GM18867 (cell line): ENCODE results near the gene ALKBH5.
A peak's percentile ranks its signal among the peaks of the same experiment; 100 is the strongest.

Source experiments
- ATAC-seq: cut with Tn5 transposase; IDR thresholded peaks from one replicate; pipeline ENCODE4 v1.9.1; 2021; ENCODE audit warnings: mild to moderate bottlenecking, moderate library complexity; ENCODE audit not compliant: unreplicated experiment

The ALKBH5 gene

DNA sequence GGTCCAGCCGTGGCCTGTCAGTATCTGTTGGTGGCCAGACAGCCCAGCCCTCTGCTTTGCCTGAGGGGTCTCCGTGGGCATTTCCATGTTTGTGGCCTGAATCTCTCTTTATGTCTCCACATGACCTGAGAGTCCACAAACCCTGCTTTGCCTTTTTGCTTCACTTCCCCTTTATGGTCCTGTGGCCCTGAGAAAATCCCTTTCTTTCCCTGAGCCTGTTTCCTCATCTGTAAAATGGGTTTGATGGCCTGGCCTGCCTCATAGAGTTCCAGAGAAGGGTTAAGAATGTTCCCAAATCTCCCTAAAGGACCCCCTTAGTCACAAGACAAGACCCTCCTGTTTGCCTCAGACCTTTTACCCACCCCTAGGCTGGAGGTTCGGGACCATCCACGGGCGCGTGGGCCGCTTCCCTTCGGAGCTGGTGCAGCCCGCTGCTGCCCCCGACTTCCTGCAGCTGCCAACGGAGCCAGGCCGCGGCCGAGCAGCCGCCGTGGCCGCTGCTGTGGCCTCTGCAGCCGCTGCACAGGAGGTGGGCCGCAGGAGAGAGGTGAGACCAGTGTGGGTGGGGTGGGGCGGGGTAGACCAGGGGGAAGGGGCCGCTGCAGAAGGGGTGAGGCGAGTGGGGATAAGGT lies 26.2 kb upstream of the ALKBH5 start:
- no peak for ATAC-seq

DNA sequence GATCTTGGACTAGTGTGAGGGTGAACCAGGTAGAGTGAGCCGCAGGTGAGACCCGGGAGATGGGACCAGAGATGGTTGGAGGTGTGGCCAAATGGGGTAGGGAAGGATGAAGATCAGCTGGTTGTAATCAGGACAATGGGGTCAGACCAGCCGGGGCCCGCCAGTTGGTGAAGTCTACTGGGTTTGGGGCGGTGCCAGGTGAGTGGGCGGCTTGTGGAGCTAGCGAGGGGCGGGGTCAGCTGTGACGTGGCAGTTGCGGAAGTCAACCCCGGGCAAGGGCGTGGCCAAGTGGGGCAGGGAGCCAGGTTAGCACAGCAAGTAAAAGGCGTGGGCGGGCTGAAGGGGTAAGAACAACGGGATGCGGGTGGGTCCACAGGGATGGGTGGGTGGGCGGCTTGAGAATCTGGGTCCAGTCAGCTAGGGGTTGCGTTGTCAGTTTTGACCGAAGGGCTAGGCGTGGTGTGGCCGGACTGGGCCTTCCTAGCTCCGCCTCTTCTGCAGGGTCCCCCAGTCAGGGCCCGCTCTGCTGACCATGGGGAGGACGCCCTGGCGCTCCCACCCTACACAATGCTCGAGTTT lies 25.5 kb upstream of the ALKBH5 start:
- ATAC-seq = peak; percentile 49

DNA sequence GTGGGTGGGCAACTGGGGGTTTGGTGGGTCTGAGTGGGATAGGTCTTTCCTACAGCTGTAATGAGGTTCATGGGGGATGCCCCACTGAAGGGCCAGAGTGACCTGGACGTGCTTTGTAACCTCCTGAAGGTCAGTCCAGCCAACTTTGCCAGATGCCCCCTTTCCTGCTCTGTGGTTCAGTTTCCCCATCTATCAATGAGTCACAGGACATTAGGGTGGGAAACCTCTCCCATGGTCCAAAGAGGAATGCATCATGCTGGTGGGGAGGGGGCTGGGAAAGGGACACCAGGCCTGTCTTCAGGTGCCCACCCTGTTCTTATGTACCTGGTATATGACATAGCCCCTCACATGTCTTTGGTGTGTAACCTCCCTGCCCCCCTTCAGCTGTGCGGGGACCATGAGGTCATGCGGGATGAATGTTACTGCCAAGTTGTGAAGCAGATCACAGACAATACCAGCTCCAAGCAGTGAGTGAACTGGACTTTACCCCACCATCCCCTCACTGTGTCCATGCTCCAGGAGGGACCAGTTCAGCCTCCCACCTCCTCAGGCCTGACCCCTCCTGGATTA lies 24.0 kb upstream of the ALKBH5 start:
- no peak for ATAC-seq

DNA sequence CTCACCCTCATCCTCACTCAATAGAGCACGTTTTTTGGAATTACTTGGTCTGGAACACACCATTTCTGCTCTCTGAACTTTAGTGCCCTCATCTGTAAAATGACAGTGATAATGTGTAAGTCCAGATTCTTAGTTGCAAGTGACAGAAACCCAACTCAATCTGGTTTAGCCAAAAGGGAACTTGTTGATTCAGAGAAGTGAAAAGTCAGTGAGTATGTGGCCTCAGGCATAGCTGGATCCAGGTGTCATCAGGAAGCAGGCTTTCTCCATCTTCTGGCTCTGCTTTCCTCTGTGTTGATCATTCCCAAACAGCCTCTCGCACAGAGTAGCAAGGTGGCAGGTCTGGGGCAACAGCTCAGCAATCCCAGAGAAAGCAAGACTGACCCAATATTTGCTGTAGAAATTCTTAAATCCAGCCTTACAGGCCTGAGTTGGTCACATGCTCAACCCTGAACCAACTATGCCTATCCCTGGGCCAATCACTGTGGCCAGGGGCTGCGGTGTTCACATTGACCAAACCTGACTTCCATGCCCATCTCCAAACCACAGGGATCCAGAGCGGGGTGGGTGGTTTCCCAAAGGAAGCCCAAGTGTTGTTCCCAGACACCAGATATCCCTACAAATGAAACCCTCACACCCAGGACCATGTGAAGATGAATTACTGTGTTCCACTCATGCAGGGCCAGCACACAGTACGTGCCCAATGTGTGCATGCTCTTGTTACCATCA lies 23.3 kb upstream of the ALKBH5 start:
- ATAC-seq = no peak

DNA sequence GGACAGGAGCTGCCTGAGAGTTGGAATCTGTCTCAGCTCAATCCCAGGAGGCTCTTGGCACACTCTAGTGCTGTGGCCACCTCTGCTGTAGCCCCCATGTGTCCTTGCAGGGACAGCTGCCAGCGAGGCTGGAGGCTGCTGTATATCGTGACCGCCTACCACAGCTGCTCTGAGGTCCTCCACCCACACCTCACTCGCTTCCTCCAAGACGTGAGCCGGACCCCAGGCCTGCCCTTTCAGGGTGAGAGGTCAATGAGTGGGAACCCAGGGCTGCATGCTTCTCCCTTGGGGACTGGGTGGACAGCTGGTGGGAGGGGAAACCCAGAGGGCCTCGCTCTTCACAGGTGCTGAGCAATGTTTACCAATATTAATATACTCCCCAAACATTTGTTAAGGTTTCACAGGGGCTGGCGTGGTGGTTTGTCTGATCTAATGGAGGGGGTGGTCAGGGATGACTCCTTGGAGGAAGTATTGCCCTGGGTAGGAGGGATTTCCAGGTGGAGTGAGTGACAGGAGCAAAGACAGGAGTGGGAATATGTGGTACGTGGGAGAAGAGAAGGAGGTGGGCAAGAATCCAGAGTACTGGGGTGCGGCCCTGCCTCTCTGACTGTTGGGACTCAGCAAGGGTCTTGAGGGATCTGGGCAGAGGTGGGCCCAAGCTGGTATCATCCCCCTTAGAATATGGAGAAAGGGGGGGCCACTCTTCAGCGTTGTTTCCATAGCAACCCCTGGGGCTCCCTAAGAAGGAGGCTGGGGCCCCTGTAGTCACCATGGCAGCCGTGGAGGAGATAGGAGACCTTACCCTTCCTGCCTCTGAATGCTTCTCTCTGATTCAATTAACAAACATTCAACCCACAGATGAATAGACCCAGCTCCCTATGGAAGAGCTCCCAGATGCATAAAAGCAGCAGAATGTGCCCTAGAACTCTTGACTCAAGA lies 22.2 kb upstream of the ALKBH5 start:
- ATAC-seq = no peak

DNA sequence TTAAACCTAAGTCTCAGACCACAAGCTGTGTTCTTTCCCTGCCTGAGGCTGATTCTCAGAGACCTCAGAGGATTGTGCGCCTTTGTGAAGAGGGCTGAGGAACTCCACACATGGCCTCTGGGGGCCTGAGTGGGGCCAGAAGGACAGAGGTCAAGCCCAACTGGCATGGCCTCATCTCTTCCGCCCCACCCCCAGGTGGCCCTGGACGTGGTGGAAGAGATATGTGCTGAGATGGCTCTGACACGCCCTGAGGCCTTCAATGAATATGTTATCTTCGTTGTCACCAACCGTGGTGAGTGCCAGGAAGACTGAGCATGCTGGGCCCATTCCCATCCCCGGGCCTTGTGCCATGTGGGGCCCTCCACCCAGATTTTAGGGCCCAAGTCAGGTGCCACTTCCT lies 20.1 kb upstream of the ALKBH5 start:
- ATAC-seq = no peak

DNA sequence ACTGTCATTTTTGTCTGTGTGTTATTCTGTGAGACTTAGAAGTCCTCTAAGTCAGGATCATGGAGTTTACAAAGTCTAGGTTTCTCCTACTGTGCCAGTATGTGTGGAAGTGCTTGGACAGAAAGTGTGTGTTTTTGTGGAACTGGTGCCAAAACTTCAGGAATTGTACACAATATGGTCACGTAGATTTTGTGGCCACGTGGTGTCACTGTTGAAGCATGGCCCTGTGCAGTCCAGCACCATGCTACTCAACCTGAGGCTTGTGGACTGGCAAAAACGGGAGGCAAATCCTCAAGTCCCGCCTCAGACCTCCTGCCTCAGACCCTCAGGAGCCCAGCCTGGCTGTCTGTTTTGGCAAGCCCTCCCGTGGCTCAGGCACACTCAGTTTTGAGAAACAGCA lies 16.7 kb upstream of the ALKBH5 start:
- ATAC-seq = no peak

DNA sequence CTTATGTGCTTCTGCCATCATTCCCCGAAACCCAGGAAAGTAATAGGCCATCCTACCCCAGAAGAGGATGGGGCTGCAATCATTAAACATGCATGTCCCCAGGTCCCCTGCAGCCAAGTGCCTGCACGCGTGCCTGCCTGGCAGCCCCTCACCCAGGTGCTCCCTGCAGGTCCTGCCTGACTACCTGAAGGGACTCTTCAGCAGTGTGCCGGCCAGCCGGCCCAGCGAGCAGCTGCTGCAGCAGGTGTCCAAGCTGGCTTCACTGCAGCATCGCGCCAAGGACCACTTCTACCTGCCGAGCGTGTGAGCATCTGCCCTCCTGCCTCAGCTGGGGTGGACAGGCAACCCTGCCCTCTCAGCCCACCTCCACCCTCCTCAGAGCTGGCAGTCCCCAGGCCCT lies 16.2 kb upstream of the ALKBH5 start:
- no peak for ATAC-seq

DNA sequence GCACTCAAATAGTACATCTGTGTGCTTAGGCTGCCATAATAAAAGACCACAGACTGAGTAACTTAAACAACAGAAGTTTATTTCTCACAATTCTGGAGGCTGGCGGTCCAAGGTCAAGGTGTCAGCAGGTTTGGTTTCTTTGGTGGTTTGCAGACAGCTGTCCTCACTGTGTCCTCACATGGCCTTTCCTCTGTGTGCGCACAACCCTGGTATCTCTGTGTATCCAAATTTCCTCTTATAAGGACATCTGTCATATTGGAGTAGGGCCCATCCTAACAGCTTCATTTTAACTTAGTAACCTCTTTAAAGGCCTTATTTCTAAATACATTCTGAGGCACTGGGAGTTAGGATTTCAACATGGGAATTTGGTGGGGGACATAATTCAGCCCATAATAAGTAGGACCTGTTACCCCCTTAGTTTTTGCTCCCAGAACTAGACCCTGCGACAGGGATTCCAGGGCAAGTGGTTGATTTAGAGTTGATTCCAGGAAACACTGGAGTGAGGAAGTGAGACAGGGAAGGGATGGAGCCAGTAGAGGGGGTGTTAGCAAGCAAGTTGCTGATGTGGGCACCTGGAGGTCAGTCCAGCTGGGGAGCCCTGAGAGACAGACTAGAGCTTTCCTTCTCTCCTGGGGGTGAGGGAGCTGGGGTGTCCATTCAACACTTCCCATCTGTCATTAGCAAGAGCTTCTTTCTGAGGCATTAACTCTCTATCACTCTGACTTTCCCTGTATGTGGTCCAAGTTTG lies 10.9 kb upstream of the ALKBH5 start:
- ATAC-seq = no peak

DNA sequence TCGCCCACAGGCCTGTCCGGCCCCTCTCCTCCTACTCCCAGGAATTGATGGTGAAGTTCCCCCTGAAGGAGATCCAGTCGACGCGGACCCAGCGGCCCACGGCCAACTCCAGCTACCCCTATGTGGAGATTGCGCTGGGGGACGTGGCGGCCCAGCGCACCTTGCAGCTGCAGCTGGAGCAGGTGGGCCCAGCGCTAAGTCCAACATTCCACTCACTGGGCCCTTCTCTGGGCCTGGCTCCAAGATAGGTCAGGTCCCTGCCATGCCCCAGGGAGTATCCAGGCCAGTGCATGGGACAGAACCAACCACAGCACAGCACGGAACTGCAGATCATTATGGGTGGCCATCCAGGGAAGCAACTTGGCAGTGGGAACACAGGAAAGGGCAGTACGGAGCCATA lies 9.9 kb upstream of the ALKBH5 start:
- no peak for ATAC-seq

DNA sequence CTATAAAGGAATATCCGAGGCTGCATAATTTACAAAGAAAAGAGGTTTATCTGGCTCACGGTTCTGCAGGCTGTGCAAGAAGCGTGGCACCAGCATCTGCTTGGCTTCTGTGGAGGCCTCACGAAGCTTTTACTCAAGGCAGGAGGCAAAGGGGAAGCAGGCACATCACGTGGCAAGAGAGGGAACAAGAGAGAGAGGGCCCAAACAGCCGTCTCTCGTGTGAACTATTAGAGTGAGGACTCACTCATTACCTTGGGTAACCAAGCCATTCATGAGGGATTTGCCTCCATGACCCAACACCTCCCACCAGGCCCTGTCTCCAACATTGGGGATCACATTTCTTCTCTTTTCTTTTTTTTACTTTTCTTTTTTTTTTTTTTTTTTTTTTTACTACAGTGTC lies 7.5 kb upstream of the ALKBH5 start:
- ATAC-seq = no peak

DNA sequence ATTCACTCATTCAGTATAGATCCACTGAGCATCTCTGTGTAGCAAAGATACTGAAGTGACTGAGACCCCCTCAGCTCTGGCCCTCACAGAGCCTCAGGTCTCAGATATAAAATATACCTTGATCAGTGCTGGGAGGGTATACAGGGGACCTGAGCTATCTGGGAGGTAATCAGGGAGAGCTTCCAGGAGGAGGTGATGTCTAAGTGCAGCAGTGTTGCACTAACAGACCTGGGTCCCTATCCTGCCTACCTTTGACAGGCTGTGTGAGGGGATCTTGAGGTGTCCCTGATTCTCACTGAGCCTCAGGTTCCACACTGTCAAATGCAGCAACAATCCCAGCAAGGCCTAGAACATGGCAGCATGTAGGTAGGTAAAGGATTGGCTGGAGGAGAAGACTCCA lies 6.5 kb upstream of the ALKBH5 start:
- no peak for ATAC-seq

DNA sequence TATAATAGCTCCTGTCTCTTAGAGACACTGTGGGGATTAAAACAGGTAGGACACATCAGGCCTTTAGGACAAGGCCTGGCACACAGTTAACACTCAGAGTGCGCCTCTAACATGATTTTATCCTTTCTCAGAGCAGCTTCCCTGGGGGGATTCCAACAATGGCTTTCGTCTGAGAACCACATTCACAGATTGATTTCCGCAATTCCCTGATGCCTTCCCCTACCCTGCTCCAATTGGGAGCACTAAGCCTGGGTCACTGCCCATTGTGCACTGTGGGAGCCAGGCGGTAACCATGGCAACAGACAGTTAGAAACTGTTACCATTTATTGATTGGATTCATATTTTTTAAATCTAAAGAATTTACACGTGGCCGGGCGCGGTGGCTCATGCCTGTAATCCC lies 5.9 kb upstream of the ALKBH5 start:
- no peak for ATAC-seq

DNA sequence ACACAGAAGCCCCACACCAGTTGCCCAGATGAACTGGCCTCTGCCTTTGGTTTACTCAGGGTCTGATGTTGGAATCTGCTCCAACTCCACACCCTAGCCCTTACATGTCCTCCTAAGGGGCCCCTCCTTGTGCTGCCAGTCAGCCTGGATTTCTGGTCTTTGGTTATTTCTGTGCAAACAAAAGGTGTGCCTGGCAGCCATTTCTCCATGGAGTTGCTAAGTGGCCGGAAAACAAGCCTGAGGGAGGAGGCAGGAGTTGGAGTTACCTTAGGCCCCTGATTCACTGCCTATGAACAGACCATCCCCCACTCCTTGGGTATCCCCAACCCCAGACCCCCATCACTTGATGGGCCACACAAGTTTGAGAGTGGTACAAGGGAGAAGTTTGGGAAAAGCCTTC lies 4.4 kb upstream of the ALKBH5 start:
- ATAC-seq = no peak

DNA sequence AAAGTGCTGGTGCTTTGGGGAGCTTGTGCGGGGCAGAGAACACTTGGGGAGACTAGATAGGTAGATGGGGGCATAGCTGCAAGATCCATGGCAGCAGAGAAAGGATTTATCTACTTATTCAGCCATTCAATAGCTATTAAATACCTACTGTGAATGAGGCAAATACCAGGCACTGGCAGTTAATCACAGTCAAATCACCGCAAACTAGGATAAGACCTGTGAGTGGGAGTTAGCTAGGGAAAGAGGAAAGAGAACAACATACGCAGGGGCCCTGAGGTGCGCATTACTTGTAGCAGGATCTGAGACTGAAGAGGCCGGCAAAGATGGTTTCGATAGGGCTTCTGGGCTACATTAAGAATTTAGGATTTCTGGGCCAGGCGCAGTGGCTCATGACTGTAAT lies 3.8 kb upstream of the ALKBH5 start:
- ATAC-seq = no peak

DNA sequence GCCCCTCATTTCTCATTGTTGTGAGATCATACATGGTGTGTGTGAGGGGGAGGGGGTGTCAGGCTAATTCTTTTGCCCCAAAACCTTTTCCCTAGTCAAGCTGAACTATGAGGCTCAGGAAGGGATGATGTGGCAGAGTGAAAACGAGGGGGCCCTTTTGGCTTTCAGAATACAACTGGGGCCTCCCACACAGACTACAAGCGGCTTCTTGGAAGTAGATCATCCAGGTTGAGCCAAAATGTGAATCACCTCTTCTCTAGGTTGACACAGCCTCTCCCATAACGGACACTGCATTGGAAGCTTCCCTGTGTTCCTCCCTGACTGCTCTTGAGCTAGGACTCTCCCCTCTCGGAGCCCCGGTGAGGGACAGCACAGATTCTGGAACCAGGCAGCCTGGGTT lies 2.3 kb upstream of the ALKBH5 start:
- ATAC-seq = no peak

DNA sequence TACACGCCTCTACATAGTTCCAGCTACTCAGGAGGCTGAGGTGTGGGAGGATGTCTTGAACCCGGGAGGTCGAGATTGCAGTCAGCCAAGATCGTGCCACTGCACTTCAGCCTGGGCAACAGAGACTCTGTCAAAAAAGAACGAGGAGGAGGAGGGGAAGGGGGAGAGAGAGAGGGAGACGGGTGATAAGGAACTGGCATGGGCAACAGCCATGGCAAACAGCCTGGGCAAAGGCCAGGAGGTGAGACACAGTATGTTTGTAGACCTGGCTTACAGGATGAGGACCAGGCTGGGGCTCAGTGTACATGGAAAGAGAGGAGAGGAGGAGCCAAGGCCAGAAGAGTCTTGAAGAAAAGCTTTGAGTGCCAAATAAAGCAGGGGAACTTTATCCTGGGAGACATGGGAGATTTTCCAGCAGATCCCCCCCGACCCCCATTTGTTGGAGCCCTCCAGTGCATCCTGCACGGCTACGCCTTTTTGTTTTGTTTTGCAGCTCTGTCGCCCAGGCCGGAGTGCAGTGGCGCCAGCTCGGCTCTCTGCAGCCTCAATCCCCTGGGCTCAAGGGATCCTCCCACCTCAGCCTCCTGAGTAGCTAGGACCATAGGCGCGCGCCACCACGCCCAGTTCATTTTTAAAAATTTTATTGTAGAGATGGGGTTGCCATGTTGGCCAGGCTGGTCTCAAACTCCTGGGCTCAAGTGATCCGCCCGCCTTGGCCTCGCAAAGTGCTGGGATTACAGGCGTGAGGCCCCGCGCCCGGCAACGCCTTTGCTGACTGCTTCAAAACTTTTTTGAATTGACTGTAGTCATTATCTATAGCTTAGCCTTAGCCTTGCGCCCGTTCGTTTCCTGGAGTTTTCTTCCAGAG lies 1.3 kb upstream of the ALKBH5 start:
- ATAC-seq = no peak

DNA sequence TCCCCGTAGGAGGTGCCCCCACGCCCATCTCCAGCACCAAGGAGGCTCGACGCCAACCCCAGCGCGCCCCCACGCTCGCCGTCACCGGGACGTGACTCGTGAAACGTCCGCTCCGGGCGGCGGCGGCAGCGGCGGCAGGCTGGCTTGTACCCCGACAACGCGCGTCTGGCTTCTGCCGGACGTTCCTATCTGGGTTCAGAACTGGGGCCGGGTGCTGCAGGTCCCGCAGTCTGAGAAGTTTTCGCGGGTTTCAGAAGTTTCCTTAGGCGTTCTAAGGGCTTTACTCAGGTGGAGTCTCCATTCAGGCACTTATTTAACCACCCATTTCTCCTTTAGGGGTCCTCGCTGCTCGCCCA lies 672 bp upstream of the ALKBH5 start:
- peak; percentile 48 for ATAC-seq

DNA sequence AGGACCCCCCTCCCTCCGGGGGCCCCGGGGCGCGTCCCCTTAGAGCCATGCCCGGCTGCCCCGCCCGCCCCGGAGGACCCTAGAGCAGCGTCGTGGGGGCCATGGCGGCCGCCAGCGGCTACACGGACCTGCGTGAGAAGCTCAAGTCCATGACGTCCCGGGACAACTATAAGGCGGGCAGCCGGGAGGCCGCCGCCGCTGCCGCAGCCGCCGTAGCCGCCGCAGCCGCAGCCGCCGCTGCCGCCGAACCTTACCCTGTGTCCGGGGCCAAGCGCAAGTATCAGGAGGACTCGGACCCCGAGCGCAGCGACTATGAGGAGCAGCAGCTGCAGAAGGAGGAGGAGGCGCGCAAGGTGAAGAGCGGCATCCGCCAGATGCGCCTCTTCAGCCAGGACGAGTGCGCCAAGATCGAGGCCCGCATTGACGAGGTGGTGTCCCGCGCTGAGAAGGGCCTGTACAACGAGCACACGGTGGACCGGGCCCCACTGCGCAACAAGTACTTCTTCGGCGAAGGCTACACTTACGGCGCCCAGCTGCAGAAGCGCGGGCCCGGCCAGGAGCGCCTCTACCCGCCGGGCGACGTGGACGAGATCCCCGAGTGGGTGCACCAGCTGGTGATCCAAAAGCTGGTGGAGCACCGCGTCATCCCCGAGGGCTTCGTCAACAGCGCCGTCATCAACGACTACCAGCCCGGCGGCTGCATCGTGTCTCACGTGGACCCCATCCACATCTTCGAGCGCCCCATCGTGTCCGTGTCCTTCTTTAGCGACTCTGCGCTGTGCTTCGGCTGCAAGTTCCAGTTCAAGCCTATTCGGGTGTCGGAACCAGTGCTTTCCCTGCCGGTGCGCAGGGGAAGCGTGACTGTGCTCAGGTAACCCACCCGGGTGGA lies 759 bp downstream of the ALKBH5 start:
- peak; percentile 1 for ATAC-seq
